Endothelial cell of umbilical vein (primary cell): Measurements from ENCODE around the gene TRPC6. TPM values are rescaled to one million over a fixed set of nuclear protein-coding genes. Genes with fewer than 3 reads are reported as not detected.

Source experiments
- BruUV-seq: library from RNA; stranded (reverse); fragments of 400-500 nt; replicated peaks from 2 replicates; lab custom pipeline; 2021; lab: Mats Ljungman, UMichigan
- CTCF ChIA-PET: fragments of 300-600, 350-600 bp; sonication (Branson Sonifier 250); formaldehyde crosslinking; loops from one replicate; lab custom pipeline; 2021; ENCODE audit warnings: antibody characterized with exemption, inconsistent platforms; lab: Charles Lee
- POLR2A ChIA-PET: fragments of 300-600, 350-600 bp; sonication (Branson Sonifier 250); formaldehyde crosslinking; loops from one replicate; lab custom pipeline; 2021; ENCODE audit warnings: antibody characterized with exemption, inconsistent platforms; lab: Charles Lee
- DNase-seq: peaks from one replicate; pipeline ENCODE4 v3.0.0-alpha.2; 2011; ENCODE audit warnings: low read depth, low spot score
- FAIRE-seq: peaks from 2 replicates; lab custom pipeline; 2011; peaks lifted over from hg19 to GRCh38; lab: Jason Lieb, UNC
- H2AFZ ChIP-seq: 2 replicates; pipeline ENCODE4 v1.6.0; 2012; ENCODE audit warnings: low read depth, low read length, control low read depth, inconsistent platforms
- H3K27ac ChIP-seq: 2 replicates; pipeline ENCODE4 v1.5.1; 2011; ENCODE audit warnings: low read depth, mild to moderate bottlenecking, control low read depth, low read length, moderate library complexity; ENCODE audit not compliant: insufficient read depth
- H3K27me3 ChIP-seq, 2 experiments: 2 replicates each; pipeline versions ENCODE4 v1.6.0 to v1.6.1; 2011; ENCODE audit warnings: low read length in 2 of 2, mixed read lengths in 1 of 2; ENCODE audit not compliant: control insufficient read depth in 2 of 2, insufficient read depth in 2 of 2
- H3K36me3 ChIP-seq, 2 experiments: 2 replicates in 1 of 2; 3 replicates in 1 of 2; pipeline ENCODE4 v1.5.1; 2011; ENCODE audit warnings: low read length in 2 of 2, mild to moderate bottlenecking in 1 of 2, moderate library complexity in 1 of 2; ENCODE audit not compliant: control insufficient read depth in 2 of 2, insufficient read depth in 2 of 2; ENCODE audit errors: extremely low read depth in 1 of 2
- H3K4me1 ChIP-seq: 3 replicates; pipeline ENCODE4 v1.5.1; 2011; ENCODE audit warnings: mild to moderate bottlenecking, low read length; ENCODE audit not compliant: control insufficient read depth, insufficient read depth; ENCODE audit errors: extremely low read depth
- H3K4me2 ChIP-seq: 2 replicates; pipeline ENCODE4 v1.6.1; 2011; ENCODE audit warnings: low read length, control low read depth, mixed read lengths; ENCODE audit not compliant: insufficient read depth
- H3K4me3 ChIP-seq, 3 experiments: fragments of 200-600 bp in 1 of 3; sonication (generic), shearing (Covaris generic) in 1 of 3; replicated peaks in 1 of 3; 2 replicates each; pipeline ENCODE4 v1.5.1; 2011 to 2016; ENCODE audit warnings: control low read depth in 3 of 3, low read length in 3 of 3, mild to moderate bottlenecking in 2 of 3, inconsistent platforms in 1 of 3, low read depth in 1 of 3, moderate library complexity in 1 of 3; ENCODE audit not compliant: insufficient read depth in 1 of 3
- H3K79me2 ChIP-seq: 2 replicates; pipeline ENCODE4 v1.6.0; 2012; ENCODE audit warnings: low read length, inconsistent platforms; ENCODE audit not compliant: control insufficient read depth, insufficient read depth
- H3K9ac ChIP-seq: replicated peaks from 2 replicates; pipeline ENCODE3; 2011; ENCODE audit warnings: low read length, control low read depth; ENCODE audit not compliant: insufficient read depth; ENCODE audit errors: extremely low read depth
- H3K9me1 ChIP-seq: replicated peaks from 3 replicates; pipeline ENCODE4 v1.6.0; 2011; ENCODE audit warnings: mild to moderate bottlenecking, low read length; ENCODE audit not compliant: control insufficient read depth, insufficient read depth; ENCODE audit errors: extremely low read depth
- H3K9me3 ChIP-seq: replicated peaks from 2 replicates; pipeline ENCODE4 v1.5.1; 2012; ENCODE audit warnings: low read length, inconsistent platforms; ENCODE audit not compliant: control insufficient read depth, insufficient read depth
- H4K20me1 ChIP-seq: replicated peaks from 2 replicates; pipeline ENCODE3; 2011; ENCODE audit warnings: mild to moderate bottlenecking, low read length; ENCODE audit not compliant: control insufficient read depth, insufficient read depth; ENCODE audit errors: extremely low read depth
- CTCF ChIP-seq, 2 donors: IDR thresholded peaks; 1 replicate in 1 of 2; 2 replicates in 1 of 2; pipeline ENCODE4 v1.5.1; 2011; ENCODE audit warnings: low read length in 2 of 2, mild to moderate bottlenecking in 2 of 2, moderate library complexity in 2 of 2, control low read depth in 1 of 2, inconsistent platforms in 1 of 2, low read depth in 1 of 2; ENCODE audit not compliant: insufficient read depth in 1 of 2; ENCODE audit errors: extremely low read depth in 1 of 2
- EZH2 ChIP-seq: IDR thresholded peaks from 2 replicates; pipeline ENCODE4 v1.6.1; 2012; ENCODE audit warnings: borderline replicate concordance, low read depth, mild to moderate bottlenecking, moderate library complexity, low read length, inconsistent platforms; ENCODE audit not compliant: severe bottlenecking
- FOS ChIP-seq: IDR thresholded peaks from 2 replicates; pipeline ENCODE4 v1.6.1; 2011; ENCODE audit warnings: mild to moderate bottlenecking, low read length, moderate library complexity, borderline replicate concordance; ENCODE audit not compliant: insufficient read depth
- GATA2 ChIP-seq: IDR thresholded peaks from 2 replicates; pipeline ENCODE4 v1.7.0; 2011; ENCODE audit warnings: low read depth, mild to moderate bottlenecking, moderate library complexity, mixed read lengths, low read length; ENCODE audit not compliant: insufficient read length, insufficient read depth
- JUN ChIP-seq: IDR thresholded peaks from 2 replicates; pipeline ENCODE4 v1.6.1; 2011; ENCODE audit warnings: borderline replicate concordance, low read depth; ENCODE audit not compliant: insufficient read length, insufficient read depth
- MAX ChIP-seq: IDR thresholded peaks from 2 replicates; pipeline ENCODE4 v1.6.1; 2011; ENCODE audit not compliant: insufficient read depth, insufficient read length
- MYC ChIP-seq: IDR thresholded peaks from one replicate; pipeline ENCODE4 v1.6.1; 2011; ENCODE audit warnings: mild to moderate bottlenecking, low read depth, low read length
- POLR2A ChIP-seq: IDR thresholded peaks from 2 replicates; pipeline ENCODE4 v1.6.1; 2012; ENCODE audit warnings: low read depth, mild to moderate bottlenecking, control low read depth, low read length
- POLR2AphosphoS5 ChIP-seq: IDR thresholded peaks from 2 replicates; pipeline ENCODE4 v1.6.1; 2012; ENCODE audit warnings: low read depth, mild to moderate bottlenecking, control low read depth, low read length, moderate library complexity; ENCODE audit not compliant: insufficient read depth
- dilution Hi-C: fragments of 300-500 bp; cut with MboI; formaldehyde crosslinking; loops from one replicate; pipeline ENCODE4 v1.15.0; 2019; ENCODE audit warnings: low sequenced_read_pairs; ENCODE audit not compliant: extremely low pct_ligation_motif_present
- intact Hi-C: fragments of 100-400 bp; cut with micrococcal nuclease; formaldehyde crosslinking; loops from one replicate; pipeline ENCODE4 v1.10.0; 2022
- polyA plus RNA-seq, 4 experiments: library from polyadenylated mRNA; depleted of rRNA in 3 of 4; stranded (reverse) in 3 of 4; unstranded in 1 of 4; fragments of >200 nt; gene quantifications; 2 replicates each; pipeline versions ENCODE4 v1.2.1 to v1.2.3, GENCODE V29; 2011 to 2012; ENCODE audit warnings: missing spikeins in 1 of 4
- total RNA-seq: library from RNA; stranded (reverse); gene quantifications from 2 replicates; pipeline ENCODE4 v1.2.3, GENCODE V29; 2021

The TRPC6 gene
- total and polyA plus RNA-seq, 2 donors (not counting 3 experiments of a cell fraction or from before 2014, with no cell fraction given), result not detected

- DNase-seq (no peak), FAIRE-seq (no peak)
- H4K20me1 ChIP-seq, result no peaks in the 10 kb centered on the region
- H3K79me2 ChIP-seq, result no peaks in the 10 kb centered on the region
- TF ChIP-seq MYC (no peak), POLR2A (no peak), CTCF (IDR thresholded peaks at IDR 0.05; ENCODE audit: extremely low read depth in 1 of 2, insufficient read depth in 1 of 2, low read depth in 1 of 2, low read length in 2 of 2) (no peak), MAX (no peak), EZH2 (no peak), GATA2 (no peak), JUN (no peak), FOS (no peak), POLR2AphosphoS5 (no peak)
- no peaks in the 10 kb centered on the region for H3K9me1 ChIP-seq
- BruUV-seq, result no TSS peak
- no peak overlapping the region for H3K4me2 ChIP-seq
- H2AFZ ChIP-seq, result no peak overlapping the region
- ChIA-PET POLR2A (no interaction called here), CTCF (no interaction called here)
- H3K36me3 ChIP-seq, result no peaks in the 10 kb centered on the region
- H3K9me3 ChIP-seq, result no peaks in the 10 kb centered on the region
- no peak overlapping the region for H3K9ac ChIP-seq
- H3K4me1 ChIP-seq, result no peaks in the 10 kb centered on the region
- dilution Hi-C loops, result no loop called here
- no peak overlapping the region for H3K27ac ChIP-seq
- intact Hi-C loops, result no loop called here
- no peak overlapping the region for H3K4me3 ChIP-seq
- no peaks in the 10 kb centered on the region for H3K27me3 ChIP-seq
Observed at GRCh38 chr11:101441747-101442146, 142.1 kb downstream of the TRPC6 start.
